K562 (cell line): ENCODE data around the gene MRGPRD. TPM values are rescaled to one million over a fixed set of nuclear protein-coding genes. Genes with fewer than 3 reads are reported as not detected.

ENCODE experiments used
- ATAC-seq: fragments of 200-7000 bp; cut with Tn5 transposase; 3 replicates; pipeline ENCODE4 v1.9.1; 2020; ENCODE audit warnings: moderate library complexity
- BruUV-seq: library from RNA; stranded (reverse); fragments of 400-500 nt; replicated peaks from 2 replicates; lab custom pipeline; 2021; lab: Mats Ljungman, UMichigan
- CTCF ChIA-PET: fragments of 300-600 bp; formaldehyde crosslinking; extraction: SDS; loops from one replicate; lab custom pipeline; 2021; ENCODE audit warnings: low intra/inter-chr PET ratio; lab: Yijun Ruan, JAX
- POLR2A ChIA-PET: fragments of 300-600, 350-650 bp; sonication (Branson Sonifier 250); formaldehyde crosslinking; extraction: SDS; loops from one replicate; lab custom pipeline; 2021; ENCODE audit warnings: antibody characterized with exemption, inconsistent platforms; lab: Yijun Ruan, JAX
- DNase-seq, 4 experiments: peaks; one replicate each; pipeline versions ENCODE4 v3.0.0 to v3.0.0-alpha.2; 2011 to 2018; ENCODE audit warnings: low spot score in 3 of 4, mixed read lengths in 3 of 4; ENCODE audit errors: extremely low read depth in 1 of 4
- FAIRE-seq: peaks from 2 replicates; lab custom pipeline; 2011; peaks lifted over from hg19 to GRCh38; lab: Jason Lieb, UNC
- H2AFZ ChIP-seq: 2 replicates; pipeline ENCODE4 v1.6.0; 2011; ENCODE audit warnings: low read depth, low read length, control low read depth, inconsistent platforms
- H3K27ac ChIP-seq: fragments of 200-600 bp; 3 replicates; pipeline ENCODE4 v1.8.0; 2011; ENCODE audit warnings: low read depth, mild to moderate bottlenecking, control low read depth, inconsistent platforms, low read length, moderate library complexity, mixed read lengths; ENCODE audit errors: extremely low read depth
- H3K27me3 ChIP-seq, 2 experiments: fragments of 300-600 bp in 1 of 2; 2 replicates in 1 of 2; 3 replicates in 1 of 2; pipeline versions ENCODE4 v1.6.0 to v1.8.0; 2011; ENCODE audit warnings: inconsistent platforms in 2 of 2, low read length in 2 of 2, mild to moderate bottlenecking in 1 of 2, mixed read lengths in 1 of 2, moderate library complexity in 1 of 2; ENCODE audit not compliant: control insufficient read depth in 2 of 2, insufficient read depth in 2 of 2
- H3K36me3 ChIP-seq: fragments of 300-600 bp; 3 replicates; pipeline ENCODE4 v1.8.0; 2011; ENCODE audit warnings: mild to moderate bottlenecking, low read length, inconsistent platforms; ENCODE audit not compliant: control insufficient read depth, insufficient read depth
- H3K4me1 ChIP-seq, 2 experiments: fragments of 200-600 bp in 1 of 2; replicated peaks in 1 of 2; 2 replicates in 1 of 2; 3 replicates in 1 of 2; pipeline versions ENCODE4 v1.5.1 to v1.8.0; 2011; ENCODE audit warnings: inconsistent platforms in 2 of 2, low read length in 2 of 2, mild to moderate bottlenecking in 1 of 2, mixed read lengths in 1 of 2, moderate library complexity in 1 of 2; ENCODE audit not compliant: control insufficient read depth in 2 of 2, insufficient read depth in 2 of 2
- H3K4me2 ChIP-seq: 2 replicates; pipeline ENCODE4 v1.6.1; 2011; ENCODE audit warnings: low read length, control low read depth, inconsistent platforms, mixed read lengths; ENCODE audit not compliant: insufficient read depth
- H3K4me3 ChIP-seq: fragments of 200-600 bp; sonication (generic), shearing (Covaris generic); 2 replicates; pipeline ENCODE4 v1.5.1; 2016; ENCODE audit warnings: control low read depth, inconsistent platforms
- H3K79me2 ChIP-seq: fragments of 200-600 bp; 3 replicates; pipeline ENCODE4 v1.8.0; 2011; ENCODE audit warnings: low read length, inconsistent platforms; ENCODE audit not compliant: control insufficient read depth, insufficient read depth
- H3K9ac ChIP-seq, 2 experiments: 2 replicates each; pipeline versions ENCODE4 v1.6.0 to v1.6.1; 2011; ENCODE audit warnings: low read depth in 2 of 2, low read length in 2 of 2, control low read depth in 1 of 2, inconsistent platforms in 1 of 2, mild to moderate bottlenecking in 1 of 2, mixed read lengths in 1 of 2; ENCODE audit not compliant: insufficient read depth in 1 of 2
- H3K9me1 ChIP-seq: one replicate; pipeline ENCODE4 v1.6.0; 2011; ENCODE audit warnings: inconsistent platforms, mild to moderate bottlenecking, low read length, moderate library complexity; ENCODE audit not compliant: control insufficient read depth, insufficient read depth
- H3K9me3 ChIP-seq: replicated peaks from 2 replicates; pipeline ENCODE4 v1.5.1; 2011; ENCODE audit warnings: low read depth, low read length, inconsistent platforms; ENCODE audit not compliant: control insufficient read depth, insufficient read depth
- H4K20me1 ChIP-seq: replicated peaks from 2 replicates; pipeline ENCODE4 v1.6.1; 2011; ENCODE audit warnings: low read length, inconsistent platforms, mixed read lengths; ENCODE audit not compliant: control insufficient read depth, insufficient read depth
- CREB1 ChIP-seq, 2 experiments: sonication (generic) in 1 of 2; formaldehyde crosslinking in 1 of 2; IDR thresholded peaks; 2 replicates each; pipeline versions ENCODE4 v1.6.1 to v1.8.0; 2012 to 2022; ENCODE audit warnings: inconsistent platforms in 1 of 2, mild to moderate bottlenecking in 1 of 2, missing genetic modification reagents in 1 of 2, moderate library complexity in 1 of 2
- CTCF ChIP-seq, 3 experiments: IDR thresholded peaks in 2 of 3; conservative IDR thresholded peaks in 1 of 3; 2 replicates each; pipeline ENCODE4 v1.5.1; 2011 to 2012; ENCODE audit warnings: low read length in 3 of 3, mild to moderate bottlenecking in 3 of 3, control low read depth in 2 of 3, improper control_type of control experiment in 1 of 3, inconsistent platforms in 1 of 3, low read depth in 1 of 3, mixed read lengths in 1 of 3, moderate library complexity in 1 of 3; ENCODE audit not compliant: insufficient read depth in 2 of 3
- FOSL1 ChIP-seq: fragments of 200-800 bp; sonication (Bioruptor generic); conservative IDR thresholded peaks from 2 replicates; pipeline ENCODE4 v1.6.1; 2016; ENCODE audit warnings: missing genetic modification characterization, missing compliant biosample characterization
- GABPB1 ChIP-seq: sonication (generic); formaldehyde crosslinking; IDR thresholded peaks from 2 replicates; pipeline ENCODE4 v1.8.0; 2022; ENCODE audit warnings: mild to moderate bottlenecking, missing genetic modification reagents
- KDM2B ChIP-seq: fragments of 250-450 bp; sonication (Bioruptor Pico); IDR thresholded peaks from 2 replicates; pipeline ENCODE4 v1.8.0; 2021; ENCODE audit warnings: mild to moderate bottlenecking, moderate library complexity
- KDM4B ChIP-seq, 2 experiments: fragments of 450-650 bp in 1 of 2; sonication (generic) in 1 of 2; IDR thresholded peaks; 2 replicates each; pipeline ENCODE4 v1.6.1; 2016 to 2017; ENCODE audit warnings: borderline replicate concordance in 2 of 2, antibody characterized with exemption in 1 of 2, low read depth in 1 of 2, mild to moderate bottlenecking in 1 of 2
- VEZF1 ChIP-seq: fragments of 200-800 bp; sonication (Bioruptor generic); IDR thresholded peaks from 2 replicates; pipeline ENCODE4 v1.6.1; 2017; ENCODE audit warnings: missing genetic modification characterization, missing compliant biosample characterization
- ZFP36 ChIP-seq: fragments of 150-350 bp; IDR thresholded peaks from 2 replicates; pipeline ENCODE4 v1.6.1; 2018; ENCODE audit warnings: low read length, low read depth; ENCODE audit not compliant: partially characterized antibody
- WGBS: fragments of 100-300 bp; shearing (Covaris generic); methylation state at CpG from one replicate; pipeline ENCODE4 v1.1.6; 2016; ENCODE audit warnings: low coverage, mixed read lengths; ENCODE audit not compliant: insufficient coverage; ENCODE audit errors: missing lambda C conversion rate; 5-methylcytosine and 5-hydroxymethylcytosine counted together
- in situ Hi-C: fragments of 300-500 bp; cut with MboI; formaldehyde crosslinking; loops from 4 replicates; pipeline ENCODE4 v1.15.0; 2018; ENCODE audit warnings: inconsistent platforms, mixed read lengths
- intact Hi-C: fragments of 100-400 bp; cut with micrococcal nuclease; formaldehyde crosslinking; loops from 2 replicates; pipeline ENCODE4 v1.14.2; 2022
- polyA plus RNA-seq, 8 experiments: library from polyadenylated mRNA; depleted of rRNA in 4 of 8; stranded (reverse) in 5 of 8; unstranded in 3 of 8; fragments of >200 nt; fragmentation: Nextera tagmentation in 2 of 8; fragmentation: Illumina TruSeq in 1 of 8; extraction: Ambion mirVana in 2 of 8; extraction: Trizol in 1 of 8; gene quantifications; 2 replicates each; pipeline versions ENCODE4 v1.2.1 to v1.2.3, GENCODE V29; 2011 to 2014; ENCODE audit warnings: inconsistent platforms in 1 of 8, missing spikeins in 1 of 8
- total RNA-seq, 7 experiments: library from RNA; depleted of rRNA in 6 of 7; stranded (reverse); fragments of >200 nt in 6 of 7; fragmentation: Illumina TruSeq in 2 of 7; extraction: Trizol in 2 of 7; gene quantifications; 2 replicates each; pipeline versions ENCODE4 v1.2.1 to v1.2.3, GENCODE V29; 2011 to 2021; ENCODE audit warnings: low replicate concordance in 1 of 7
- TF ChIP-seq, protein P1 (sequence below): sonication (generic); formaldehyde crosslinking; IDR thresholded peaks from 2 replicates; pipeline ENCODE4 v1.8.0; 2022; ENCODE audit warnings: missing genetic modification reagents, mild to moderate bottlenecking, moderate library complexity, borderline replicate concordance

Gene MRGPRD
- total and polyA plus RNA-seq, 9 of the 15 experiments (the other 6 are each of a cell fraction or from before 2014, with no cell fraction given) = not detected

GRCh38 chr11:68955607-68955958 is 25.2 kb downstream of the MRGPRD start:
- Histone ChIP-seq H3K4me1 (peaks cover 8 to 21% of the 10 kb centered on the region in 2 experiments; a peak in 4 of 5 replicates), H3K36me3 (no peaks in the 10 kb centered on the region), H4K20me1 (no peaks in the 10 kb centered on the region; the same call in none of the 2 replicates), H3K27ac (no peak overlapping the region), H3K4me2 (peak overlapping the region; percentile 51), H3K27me3 (peaks cover 13 to 36% of the 10 kb centered on the region in 2 experiments; a peak in 4 of 5 replicates), H3K9me3 (no peaks in the 10 kb centered on the region), H2AFZ (peak overlapping the region; percentile 17), H3K9ac (peak overlapping the region in 1 of 2 experiments; percentile 41; a peak in 1 of 4 replicates), H3K79me2 (no peaks in the 10 kb centered on the region), H3K9me1 (no peaks in the 10 kb centered on the region)
- BruUV-seq = no TSS peak
- FAIRE-seq = no peak
- DNase-seq = no peak
- in situ Hi-C loops = no loop called here
- ATAC-seq = peak; percentile 34
- POLR2A ChIA-PET = interaction anchor here (0.5 to 1.0 kb wide), 3 partner anchors 18 to 941 kb away, joined by 3 to 7 read pairs (median 3); no protein-coding TSS in a partner anchor
- WGBS = 27% methylated on average over 3 of the region's 5 CpGs
- 0 out of 2 replicates have a peak, but pooled peaks have one; percentile 19 for TF ChIP-seq GABPB1 (CRISPR knock-in tag)
- TF ChIP-seq VEZF1 (CRISPR knock-in tag) = 0 out of 2 replicates have a peak, but pooled peaks have one; percentile 5
- 0 out of 6 replicates have a peak, but pooled peaks of 1 of the 3 experiments have one; percentile 11 for TF ChIP-seq CTCF (IDR thresholded peaks at IDR 0.05 in 2 of 3, conservative IDR thresholded peaks at IDR 0.05 in 1 of 3; ENCODE audit: insufficient read depth in 2 of 3, low read depth in 1 of 3, low read length in 3 of 3)
- TF ChIP-seq ZFP36 = no peak
- TF ChIP-seq FOSL1 (tag) = no peak
- TF ChIP-seq KDM4B (IDR thresholded peaks at IDR 0.05; ENCODE audit: borderline replicate concordance in 2 of 2, low read depth in 1 of 2) = no peak
- TF ChIP-seq, protein P1, sequence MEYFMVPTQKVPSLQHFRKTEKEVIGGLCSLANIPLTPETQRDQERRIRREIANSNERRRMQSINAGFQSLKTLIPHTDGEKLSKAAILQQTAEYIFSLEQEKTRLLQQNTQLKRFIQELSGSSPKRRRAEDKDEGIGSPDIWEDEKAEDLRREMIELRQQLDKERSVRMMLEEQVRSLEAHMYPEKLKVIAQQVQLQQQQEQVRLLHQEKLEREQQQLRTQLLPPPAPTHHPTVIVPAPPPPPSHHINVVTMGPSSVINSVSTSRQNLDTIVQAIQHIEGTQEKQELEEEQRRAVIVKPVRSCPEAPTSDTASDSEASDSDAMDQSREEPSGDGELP (CRISPR knock-in tag) = 0 out of 2 replicates have a peak, but pooled peaks have one; percentile 27
- TF ChIP-seq KDM2B (CRISPR knock-in tag) = no peak
- no peak for TF ChIP-seq CREB1 (IDR thresholded peaks at IDR 0.05)
- TF ChIP-seq CREB1 (CRISPR knock-in tag; IDR thresholded peaks at IDR 0.05) = 0 out of 2 replicates have a peak, but pooled peaks have one; percentile 10
- TF ChIP-seq, all 486 proteins: peak for 5
- CTCF ChIA-PET = no interaction called here
- intact Hi-C loops = loop anchor here (1.0 kb wide), 1 partner anchor 133 kb away; no protein-coding TSS in a partner anchor
- no peak overlapping the region for H3K4me3 ChIP-seq
